ENCODE results near the gene AXIN1. TPM values are rescaled to one million over a fixed set of nuclear protein-coding genes. Genes with fewer than 3 reads are reported as not detected.

AXIN1 gene
- total and polyA plus RNA-seq, 9 donors, result 3.7 to 27.2 (median 23.0) TPM

GRCh38 chr16:324451-325334 lies 27.8 kb downstream of the AXIN1 start:
- H3K27ac ChIP-seq, result no peak overlapping the region
- WGBS, 3 donors, result 71 to 79% (median 75%) methylated on average over 54 to 55 of the region's 55 CpGs
- no peaks in the 10 kb centered on the region for H3K9me3 ChIP-seq
- H3K4me1 ChIP-seq (ENCODE audit: insufficient read depth), result no peaks in the 10 kb centered on the region
- no peaks in the 10 kb centered on the region for H3K27me3 ChIP-seq
- intact Hi-C loops (cut with DNase I), result no loop called here
- TF ChIP-seq POLR2A (IDR thresholded peaks at IDR 0.05), result no peak
- no peak for TF ChIP-seq EP300 (IDR thresholded peaks at IDR 0.05)
- TF ChIP-seq CTCF (IDR thresholded peaks at IDR 0.05), result no peak
- DNase-seq, result no peak
- no peak overlapping the region for H3K4me3 ChIP-seq
- no peaks in the 10 kb centered on the region for H3K36me3 ChIP-seq

GRCh38 chr16:324201-324450 lies 28.4 kb downstream of the AXIN1 start:
- H3K27me3 ChIP-seq, result no peaks in the 10 kb centered on the region
- no peak for DNase-seq
- intact Hi-C loops (cut with DNase I), result no loop called here
- 86 to 88% (median 87%) methylated on average over 17 of the region's 17 CpGs for WGBS, 3 donors
- H3K4me1 ChIP-seq (ENCODE audit: insufficient read depth), result no peaks in the 10 kb centered on the region
- no peaks in the 10 kb centered on the region for H3K36me3 ChIP-seq
- TF ChIP-seq EP300 (IDR thresholded peaks at IDR 0.05) (no peak), CTCF (IDR thresholded peaks at IDR 0.05) (no peak), POLR2A (IDR thresholded peaks at IDR 0.05) (no peak)
- H3K27ac ChIP-seq, result no peak overlapping the region
- no peak overlapping the region for H3K4me3 ChIP-seq
- H3K9me3 ChIP-seq, result no peaks in the 10 kb centered on the region

DNA sequence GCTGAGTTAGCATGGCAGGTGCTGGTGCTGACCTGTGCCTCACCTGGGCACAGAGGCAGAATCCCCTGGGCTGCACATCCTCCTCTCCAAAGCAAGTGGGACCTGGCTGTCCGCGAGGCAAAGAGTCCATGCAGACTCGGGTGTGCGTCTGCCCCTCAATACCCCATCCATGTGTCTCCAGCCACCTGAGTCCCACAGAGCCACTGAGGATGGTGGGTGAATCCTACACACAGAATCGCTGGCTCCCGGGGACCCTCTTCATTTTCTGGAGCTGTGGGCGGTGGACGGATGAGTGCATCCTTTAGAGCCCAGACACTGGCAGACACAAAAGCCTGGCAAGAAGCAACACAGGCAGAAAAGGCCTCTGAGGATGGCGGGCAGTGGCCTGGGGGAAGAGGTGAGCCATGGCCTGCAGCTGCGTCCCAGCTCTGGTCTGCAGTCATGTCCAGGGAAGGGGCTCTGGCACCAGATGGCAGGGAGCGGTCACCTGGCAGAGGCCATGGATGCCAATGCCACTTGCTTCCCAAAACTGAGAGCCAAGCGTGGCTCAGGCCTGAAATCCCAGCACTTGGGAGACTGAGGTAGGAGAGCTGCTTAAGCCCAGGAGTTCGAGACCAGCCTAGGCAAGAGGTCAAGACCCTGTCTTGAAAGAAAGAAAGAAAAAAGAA lies 29.9 kb downstream of the AXIN1 start:
- TF ChIP-seq CTCF (IDR thresholded peaks at IDR 0.05), result no peak
- TF ChIP-seq EP300 (IDR thresholded peaks at IDR 0.05), result no peak
- TF ChIP-seq POLR2A (IDR thresholded peaks at IDR 0.05), result no peak
- intact Hi-C loops (cut with DNase I), result no loop called here
- 85 to 90% (median 88%) methylated on average over 13 of the region's 13 CpGs for WGBS, 3 donors

GRCh38 chr16:321532-321931 lies 31.0 kb downstream of the AXIN1 start:
- DNase-seq, result no peak
- Histone ChIP-seq H3K36me3 (no peaks in the 10 kb centered on the region), H3K27me3 (no peaks in the 10 kb centered on the region), H3K4me3 (no peak overlapping the region), H3K4me1 (ENCODE audit: insufficient read depth) (no peaks in the 10 kb centered on the region), H3K9me3 (no peaks in the 10 kb centered on the region), H3K27ac (no peak overlapping the region)
- TF ChIP-seq CTCF (IDR thresholded peaks at IDR 0.05) (no peak), POLR2A (IDR thresholded peaks at IDR 0.05) (no peak), EP300 (IDR thresholded peaks at IDR 0.05) (no peak)
- 58 to 68% (median 65%) methylated on average over 9 of the region's 9 CpGs for WGBS, 3 donors
- intact Hi-C loops (cut with DNase I), result no loop called here

More for the DNA sequence above, 29.9 kb downstream of the AXIN1 start:
- no peaks in the 10 kb centered on the region for H3K36me3 ChIP-seq
- H3K4me3 ChIP-seq, result no peak overlapping the region
- H3K9me3 ChIP-seq, result no peaks in the 10 kb centered on the region
- no peak overlapping the region for H3K27ac ChIP-seq
- DNase-seq, result no peak
- H3K4me1 ChIP-seq (ENCODE audit: insufficient read depth), result no peaks in the 10 kb centered on the region
- H3K27me3 ChIP-seq, result no peaks in the 10 kb centered on the region
